Stimulated activated CD4-positive, alpha-beta T cell treated with anti-CD3 and anti-CD28 coated beads, TNF-alpha, amount 100 ng/mL, for 4 hours (primary cell): Measurements from ENCODE around the gene GLMN.
"Not testable (repeated sequence)": the region's sequence is repeated elsewhere in the genome, so short reads cannot be mapped to it uniquely, and the experiment has no call there.

Experiments
- DNase-seq, 3 experiments: peaks; one replicate each; pipeline ENCODE4 v3.0.0-alpha.2; 2020; ENCODE audit warnings: low read depth in 3 of 3

The GLMN gene

DNA sequence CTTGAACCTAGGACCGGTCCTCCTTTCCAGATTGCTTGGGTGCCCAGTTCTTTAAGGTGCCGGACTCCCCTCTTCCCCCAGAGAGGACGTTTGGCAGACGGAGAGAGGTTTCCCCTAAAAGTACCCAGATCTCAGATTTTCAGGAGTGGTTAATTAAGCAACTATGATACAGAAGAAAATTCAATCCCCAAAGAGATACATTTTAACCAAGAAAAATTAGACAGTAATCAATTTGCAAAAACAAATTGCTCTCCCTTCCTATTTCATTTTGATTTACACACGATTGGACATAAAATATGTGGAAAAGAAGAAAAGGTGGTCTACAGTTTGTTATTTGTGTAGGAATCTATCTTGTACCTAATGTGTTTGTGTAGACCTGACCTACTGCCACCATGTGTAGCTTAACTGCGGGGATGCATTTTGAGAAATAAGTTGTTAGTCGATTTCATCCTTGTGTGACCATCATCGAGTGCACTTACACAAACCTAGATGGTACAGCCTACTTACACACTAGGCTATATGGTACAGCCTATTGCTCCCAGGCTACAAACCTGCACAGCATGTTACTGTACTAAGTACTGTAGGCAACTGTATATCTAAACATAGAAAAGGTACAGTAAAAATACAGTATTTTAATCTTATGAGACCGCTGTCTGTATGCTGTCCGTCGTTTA lies 827 bp upstream of the GLMN start:
- DNase-seq = no peak

- DNase-seq = no peak
These were observed 594 bp downstream of the GLMN start for GRCh38 chr1:92298213-92298572.

DNA sequence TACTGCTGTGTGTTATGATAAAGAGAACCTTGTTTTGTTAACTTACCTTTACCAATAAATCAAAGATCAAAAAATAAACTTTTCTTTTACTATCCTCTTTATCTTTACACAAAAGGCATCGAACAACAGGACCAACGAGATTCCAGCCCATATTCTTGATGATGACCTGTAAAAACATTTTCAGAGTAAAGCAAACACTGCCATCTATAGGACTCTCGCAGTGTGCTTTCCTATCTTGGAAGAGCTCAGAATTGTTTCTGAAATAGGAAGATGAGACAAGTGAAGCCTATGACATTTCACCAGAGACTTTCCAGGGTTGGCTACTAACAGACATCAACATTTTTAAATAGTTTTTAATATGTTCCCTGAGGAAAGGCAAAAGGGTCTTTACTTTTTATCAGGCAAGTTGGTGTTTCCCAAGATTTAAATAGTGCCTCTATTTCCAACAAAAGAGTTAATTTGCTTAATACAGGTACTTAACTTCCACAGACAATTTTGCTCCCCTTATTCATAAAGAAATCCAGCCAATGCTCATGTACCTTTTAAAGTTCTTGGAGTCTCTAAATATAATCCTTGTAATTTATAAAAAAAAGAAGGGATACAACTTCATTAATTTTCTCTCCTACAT lies 7.3 kb downstream of the GLMN start:
- DNase-seq = no peak

DNA sequence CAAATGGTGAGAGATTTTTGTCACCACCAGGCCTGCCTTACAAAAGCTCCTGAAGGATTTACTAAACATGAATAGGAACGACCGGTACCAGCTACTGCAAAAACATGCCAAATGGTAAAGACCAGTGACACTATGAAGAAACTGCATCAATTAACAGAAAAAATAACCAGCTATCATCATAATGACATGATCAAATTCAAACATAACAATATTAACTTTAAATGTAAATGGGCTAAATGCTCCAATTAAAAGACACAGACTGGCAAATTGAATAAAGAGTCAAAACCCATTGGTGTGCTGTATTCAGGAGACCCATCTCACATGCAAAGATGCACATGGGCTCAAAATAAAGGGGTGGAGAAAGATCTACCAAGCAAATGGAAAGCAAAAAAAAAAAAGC lies 17.4 kb downstream of the GLMN start:
- not testable (repeated sequence) for DNase-seq

DNA sequence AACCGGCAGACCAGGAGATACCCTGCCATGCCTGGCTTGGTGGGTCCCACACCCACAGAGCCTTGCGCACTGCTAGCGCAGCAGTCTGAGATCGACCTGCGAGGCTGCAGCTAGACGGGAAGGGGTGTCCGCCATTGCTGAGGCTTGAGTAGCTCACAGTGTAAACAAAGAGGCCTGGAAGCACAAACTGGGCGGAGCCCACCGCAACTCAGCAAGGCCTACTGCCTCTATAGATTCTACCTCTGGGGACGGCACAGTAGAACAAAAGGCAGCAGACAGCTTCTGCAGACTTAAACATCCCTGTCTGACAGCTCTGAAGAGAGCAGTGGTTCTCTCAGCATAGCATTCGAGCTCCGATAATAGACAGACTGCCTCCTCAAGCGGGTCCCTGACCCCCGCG lies 19.0 kb downstream of the GLMN start:
- DNase-seq = not testable (repeated sequence)

GRCh38 chr1:92277105-92277723 lies 21.6 kb downstream of the GLMN start:
- no peak for DNase-seq

DNA sequence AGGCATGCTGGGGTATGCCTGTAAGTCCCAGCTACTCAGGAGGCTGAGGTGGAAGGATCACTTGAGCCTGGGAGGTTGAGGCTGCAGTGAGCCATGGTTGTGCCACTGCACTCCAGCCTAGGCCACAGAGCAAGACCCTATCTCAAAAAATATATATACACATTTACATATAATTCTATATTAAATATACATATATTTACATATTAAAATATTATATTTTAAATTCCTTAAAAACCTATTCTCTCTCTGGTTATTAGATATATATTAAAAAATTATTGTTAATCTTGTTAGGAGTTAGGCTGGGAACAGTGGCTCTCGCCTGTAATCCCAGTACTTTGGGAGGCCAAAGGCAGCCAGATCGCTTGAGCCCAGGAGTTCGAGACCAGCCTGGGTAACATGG lies 22.7 kb downstream of the GLMN start:
- no peak for DNase-seq

DNA sequence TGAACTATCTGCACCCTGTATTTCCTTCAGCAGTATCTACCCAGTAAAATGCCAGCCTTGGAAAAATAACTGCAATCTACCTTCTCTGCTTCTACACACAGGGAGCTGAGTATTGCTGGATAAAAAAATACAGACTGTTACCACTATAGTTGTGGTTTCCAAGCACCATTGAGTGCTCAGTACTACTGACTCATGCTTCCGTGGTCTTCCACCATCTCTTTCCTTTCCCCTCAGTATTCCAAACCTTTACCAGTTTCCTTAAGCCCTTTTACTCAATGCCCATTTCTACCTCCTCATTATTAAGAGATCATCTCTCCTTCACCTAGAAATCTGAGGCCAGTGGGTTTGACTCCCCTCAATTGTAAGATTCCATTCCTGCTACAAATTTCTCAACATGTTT lies 23.8 kb downstream of the GLMN start:
- no peak for DNase-seq

GRCh38 chr1:92273039-92273438 lies 25.7 kb downstream of the GLMN start:
- DNase-seq = no peak

GRCh38 chr1:92262516-92262915 lies 36.3 kb downstream of the GLMN start:
- no peak for DNase-seq

DNA sequence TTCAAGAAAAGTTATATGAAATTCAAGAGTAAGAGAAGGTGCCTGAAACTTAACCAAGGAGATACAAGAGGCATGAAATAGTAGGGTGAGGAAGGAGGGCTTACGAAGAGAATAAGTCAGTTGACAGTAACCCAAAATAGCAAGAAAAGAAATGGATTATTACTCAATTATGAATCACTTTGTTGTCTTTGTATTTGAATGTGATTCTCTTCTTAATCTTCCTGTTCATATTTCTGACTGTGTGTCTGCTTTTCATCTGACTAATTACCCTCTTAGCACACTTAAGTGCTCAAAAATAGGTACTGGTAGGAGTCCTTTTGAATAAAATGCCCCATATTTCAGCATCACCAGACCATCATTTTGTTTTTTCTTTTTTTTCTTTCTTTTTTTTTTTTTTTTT lies 39.4 kb downstream of the GLMN start:
- no peak for DNase-seq

DNA sequence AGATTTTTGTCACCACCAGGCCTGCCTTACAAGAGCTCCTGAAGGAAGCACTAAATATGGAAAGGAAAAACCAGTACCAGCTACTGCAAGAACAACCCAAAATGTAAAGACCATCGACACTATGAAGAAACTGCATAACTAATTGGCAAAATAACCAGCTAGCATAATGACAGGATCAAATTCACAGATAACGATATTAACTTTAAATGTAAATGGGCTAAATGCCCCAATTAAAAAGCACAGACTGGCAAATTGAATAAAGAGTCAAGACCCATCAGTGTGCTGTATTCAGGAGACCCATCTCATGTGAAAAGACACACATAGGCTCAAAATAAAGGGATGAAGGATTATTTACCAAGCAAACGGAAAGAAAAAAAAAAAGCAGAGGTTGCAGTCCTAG lies 44.1 kb downstream of the GLMN start:
- DNase-seq = not testable (repeated sequence)

- DNase-seq = no peak
These were observed 54.4 kb downstream of the GLMN start for GRCh38 chr1:92244376-92244775.

DNA sequence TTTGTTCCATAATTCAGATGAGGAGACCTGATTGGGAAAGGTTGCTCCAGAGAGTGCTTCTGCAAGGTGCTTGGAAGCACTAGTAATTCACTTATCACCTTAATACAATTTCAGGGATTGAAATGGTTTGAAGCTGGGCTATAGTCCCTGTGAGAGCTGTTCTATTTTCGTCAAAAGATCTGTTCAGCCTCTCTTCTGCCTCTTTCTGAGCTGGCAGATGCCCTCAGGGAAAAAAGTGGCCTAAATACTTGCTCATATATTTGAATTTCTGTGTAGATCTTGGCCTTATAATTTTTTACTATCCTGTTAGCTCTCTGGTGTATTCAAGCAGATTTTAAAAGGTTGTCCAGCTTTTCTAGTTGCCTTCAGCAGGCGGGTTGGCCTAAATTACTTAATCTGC lies 58.8 kb downstream of the GLMN start:
- no peak for DNase-seq

DNA sequence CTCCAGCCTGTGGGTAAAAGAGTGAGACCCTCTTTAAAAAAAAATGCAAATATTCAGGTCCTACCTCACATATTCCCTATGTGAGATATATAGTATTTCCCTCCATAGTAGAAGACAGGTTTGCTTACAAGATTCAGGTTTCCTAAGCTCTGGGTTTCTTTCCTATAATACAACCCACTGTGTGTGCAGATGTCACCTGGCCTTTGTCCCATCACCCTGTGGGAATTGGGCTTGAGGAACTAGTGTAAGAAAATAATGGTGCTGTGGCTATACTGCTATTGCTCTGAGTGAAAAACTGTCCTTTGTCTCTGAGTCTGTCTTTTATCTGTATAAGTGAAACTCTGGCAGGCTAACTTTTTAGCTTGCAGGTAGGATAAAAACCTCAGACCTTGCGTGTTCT lies 68.1 kb downstream of the GLMN start:
- DNase-seq = no peak

DNA sequence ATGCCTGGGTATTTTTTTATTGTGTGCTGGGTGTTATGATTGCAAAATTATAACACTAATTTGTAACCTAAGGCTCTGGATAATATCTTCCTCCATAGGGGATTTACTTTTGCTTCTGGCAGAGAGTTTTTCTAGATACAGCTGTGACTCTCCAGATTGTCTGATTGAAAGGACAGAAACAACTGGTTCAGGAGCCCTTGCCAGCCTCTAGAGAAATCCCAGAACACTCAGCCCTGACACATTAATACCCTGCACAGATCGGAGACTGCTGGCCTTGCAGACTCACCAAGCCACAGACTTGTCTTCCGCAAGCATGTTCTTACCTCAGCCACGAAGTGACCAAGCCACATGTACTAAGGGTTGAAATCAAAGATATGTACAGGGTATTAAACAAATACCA lies 70.4 kb downstream of the GLMN start:
- no peak for DNase-seq

DNA sequence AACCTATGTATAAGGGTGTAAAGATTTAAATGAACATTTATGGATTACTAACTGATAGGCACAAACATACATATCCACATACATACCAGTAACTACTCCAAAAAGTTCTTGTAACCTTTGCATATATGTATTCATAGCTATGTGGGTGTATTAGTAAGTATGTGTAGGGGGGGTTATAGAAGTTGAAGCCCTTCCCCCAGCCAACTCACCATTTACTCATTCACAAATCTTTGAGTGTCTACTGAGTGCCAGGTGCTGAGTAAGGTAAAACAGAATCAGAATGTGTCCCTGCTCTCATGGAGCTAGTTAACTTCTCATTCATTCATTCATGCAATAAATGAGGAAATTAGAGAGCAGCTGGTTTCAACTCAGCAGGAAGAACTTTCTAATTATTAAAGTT lies 79.8 kb downstream of the GLMN start:
- no peak for DNase-seq

GRCh38 chr1:92218559-92218958 lies 80.2 kb downstream of the GLMN start:
- no peak for DNase-seq

DNA sequence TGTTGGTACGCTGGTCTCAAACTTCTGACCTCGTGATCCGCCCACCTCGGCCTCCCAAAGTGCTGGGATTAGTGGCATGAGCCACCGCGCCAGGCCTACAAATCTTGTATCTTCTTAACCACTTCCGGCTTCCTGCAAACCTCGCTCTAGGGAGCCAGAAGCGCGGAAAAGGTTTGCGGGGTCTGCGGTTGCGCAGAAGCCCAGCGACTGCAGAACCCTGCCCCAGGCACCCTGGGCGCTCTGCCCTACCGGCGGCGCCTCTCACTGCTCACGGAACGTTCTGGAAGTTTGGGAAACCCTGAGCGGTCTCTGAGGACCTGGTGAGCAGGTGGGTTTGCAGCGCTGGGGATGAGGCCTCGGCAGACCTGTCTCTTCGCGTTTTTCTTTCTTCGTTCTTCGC lies 81.1 kb downstream of the GLMN start, which contains the start of gene C1orf146:
Gene C1orf146 (plus strand): TSS at position 195 of the 400 bp plus-strand sequence. CDS start 13,506 bp downstream, outside the sequence.
- no peak for DNase-seq

- no peak for DNase-seq
These were observed 87.6 kb downstream of the GLMN start for GRCh38 chr1:92211166-92211565.

- no peak for DNase-seq
These were observed 88.1 kb downstream of the GLMN start for GRCh38 chr1:92210701-92211100.

GRCh38 chr1:92203105-92203504 lies 95.7 kb downstream of the GLMN start:
- DNase-seq = no peak

DNA sequence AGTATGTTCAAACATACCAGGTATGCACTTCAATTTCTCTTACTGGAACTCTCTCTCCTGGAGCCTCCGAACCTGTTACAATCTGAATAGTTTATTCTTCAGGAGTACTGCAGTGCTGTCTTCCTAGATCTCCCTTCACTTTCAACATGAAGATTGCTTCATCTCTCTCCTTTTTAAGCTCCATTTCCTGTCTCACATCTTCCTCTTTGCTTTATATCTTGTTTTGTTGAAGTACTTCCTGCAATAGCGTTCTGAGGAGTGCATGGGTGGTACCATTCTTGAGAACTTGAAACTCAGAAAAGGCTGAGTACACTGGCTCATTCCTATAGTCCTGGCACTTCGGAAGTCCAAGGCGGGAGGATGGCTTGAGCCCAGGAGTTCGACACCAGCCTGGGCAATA lies 96.8 kb downstream of the GLMN start:
- no peak for DNase-seq
